K562 (cell line): Measurements from ENCODE around the gene CKM. TPM values are rescaled to one million over a fixed set of nuclear protein-coding genes. Genes with fewer than 3 reads are reported as not detected.

ENCODE experiments used
- ATAC-seq: fragments of 200-7000 bp; cut with Tn5 transposase; 3 replicates; pipeline ENCODE4 v1.9.1; 2020; ENCODE audit warnings: moderate library complexity
- BruUV-seq: library from RNA; stranded (reverse); fragments of 400-500 nt; replicated peaks from 2 replicates; lab custom pipeline; 2021; lab: Mats Ljungman, UMichigan
- CTCF ChIA-PET: fragments of 300-600 bp; formaldehyde crosslinking; extraction: SDS; loops from one replicate; lab custom pipeline; 2021; ENCODE audit warnings: low intra/inter-chr PET ratio; lab: Yijun Ruan, JAX
- POLR2A ChIA-PET: fragments of 300-600, 350-650 bp; sonication (Branson Sonifier 250); formaldehyde crosslinking; extraction: SDS; loops from one replicate; lab custom pipeline; 2021; ENCODE audit warnings: antibody characterized with exemption, inconsistent platforms; lab: Yijun Ruan, JAX
- DNase-seq, 4 experiments: peaks; one replicate each; pipeline versions ENCODE4 v3.0.0 to v3.0.0-alpha.2; 2011 to 2018; ENCODE audit warnings: low spot score in 3 of 4, mixed read lengths in 3 of 4; ENCODE audit errors: extremely low read depth in 1 of 4
- FAIRE-seq: peaks from 2 replicates; lab custom pipeline; 2011; peaks lifted over from hg19 to GRCh38; lab: Jason Lieb, UNC
- H2AFZ ChIP-seq: 2 replicates; pipeline ENCODE4 v1.6.0; 2011; ENCODE audit warnings: low read depth, low read length, control low read depth, inconsistent platforms
- H3K27ac ChIP-seq: fragments of 200-600 bp; 3 replicates; pipeline ENCODE4 v1.8.0; 2011; ENCODE audit warnings: low read depth, mild to moderate bottlenecking, control low read depth, inconsistent platforms, low read length, moderate library complexity, mixed read lengths; ENCODE audit errors: extremely low read depth
- H3K27me3 ChIP-seq, 2 experiments: fragments of 300-600 bp in 1 of 2; 2 replicates in 1 of 2; 3 replicates in 1 of 2; pipeline versions ENCODE4 v1.6.0 to v1.8.0; 2011; ENCODE audit warnings: inconsistent platforms in 2 of 2, low read length in 2 of 2, mild to moderate bottlenecking in 1 of 2, mixed read lengths in 1 of 2, moderate library complexity in 1 of 2; ENCODE audit not compliant: control insufficient read depth in 2 of 2, insufficient read depth in 2 of 2
- H3K36me3 ChIP-seq: fragments of 300-600 bp; 3 replicates; pipeline ENCODE4 v1.8.0; 2011; ENCODE audit warnings: mild to moderate bottlenecking, low read length, inconsistent platforms; ENCODE audit not compliant: control insufficient read depth, insufficient read depth
- H3K4me1 ChIP-seq, 2 experiments: fragments of 200-600 bp in 1 of 2; replicated peaks in 1 of 2; 2 replicates in 1 of 2; 3 replicates in 1 of 2; pipeline versions ENCODE4 v1.5.1 to v1.8.0; 2011; ENCODE audit warnings: inconsistent platforms in 2 of 2, low read length in 2 of 2, mild to moderate bottlenecking in 1 of 2, mixed read lengths in 1 of 2, moderate library complexity in 1 of 2; ENCODE audit not compliant: control insufficient read depth in 2 of 2, insufficient read depth in 2 of 2
- H3K4me2 ChIP-seq: 2 replicates; pipeline ENCODE4 v1.6.1; 2011; ENCODE audit warnings: low read length, control low read depth, inconsistent platforms, mixed read lengths; ENCODE audit not compliant: insufficient read depth
- H3K4me3 ChIP-seq: fragments of 200-600 bp; sonication (generic), shearing (Covaris generic); 2 replicates; pipeline ENCODE4 v1.5.1; 2016; ENCODE audit warnings: control low read depth, inconsistent platforms
- H3K79me2 ChIP-seq: fragments of 200-600 bp; 3 replicates; pipeline ENCODE4 v1.8.0; 2011; ENCODE audit warnings: low read length, inconsistent platforms; ENCODE audit not compliant: control insufficient read depth, insufficient read depth
- H3K9ac ChIP-seq, 2 experiments: 2 replicates each; pipeline versions ENCODE4 v1.6.0 to v1.6.1; 2011; ENCODE audit warnings: low read depth in 2 of 2, low read length in 2 of 2, control low read depth in 1 of 2, inconsistent platforms in 1 of 2, mild to moderate bottlenecking in 1 of 2, mixed read lengths in 1 of 2; ENCODE audit not compliant: insufficient read depth in 1 of 2
- H3K9me1 ChIP-seq: one replicate; pipeline ENCODE4 v1.6.0; 2011; ENCODE audit warnings: inconsistent platforms, mild to moderate bottlenecking, low read length, moderate library complexity; ENCODE audit not compliant: control insufficient read depth, insufficient read depth
- H3K9me3 ChIP-seq: replicated peaks from 2 replicates; pipeline ENCODE4 v1.5.1; 2011; ENCODE audit warnings: low read depth, low read length, inconsistent platforms; ENCODE audit not compliant: control insufficient read depth, insufficient read depth
- H4K20me1 ChIP-seq: replicated peaks from 2 replicates; pipeline ENCODE4 v1.6.1; 2011; ENCODE audit warnings: low read length, inconsistent platforms, mixed read lengths; ENCODE audit not compliant: control insufficient read depth, insufficient read depth
- HOXB6 ChIP-seq: fragments of 250-450 bp; sonication (Bioruptor Pico); IDR thresholded peaks from 2 replicates; pipeline ENCODE4 v1.5.1; 2022; ENCODE audit warnings: mild to moderate bottlenecking, borderline replicate concordance
- PHF8 ChIP-seq: fragments of 200-600 bp; sonication (generic); IDR thresholded peaks from 2 replicates; pipeline ENCODE4 v1.6.1; 2012; ENCODE audit warnings: mixed run types, mild to moderate bottlenecking, inconsistent platforms, low read length, moderate library complexity, borderline replicate concordance
- REST ChIP-seq, 2 experiments: fragments of 450-650 bp; formaldehyde crosslinking in 1 of 2; IDR thresholded peaks; 2 replicates each; pipeline versions ENCODE4 v1.4.0 to v1.6.1; 2014 to 2020; ENCODE audit warnings: mild to moderate bottlenecking in 2 of 2, borderline replicate concordance in 1 of 2, low read depth in 1 of 2
- WGBS: fragments of 100-300 bp; shearing (Covaris generic); methylation state at CpG from one replicate; pipeline ENCODE4 v1.1.6; 2016; ENCODE audit warnings: low coverage, mixed read lengths; ENCODE audit not compliant: insufficient coverage; ENCODE audit errors: missing lambda C conversion rate; 5-methylcytosine and 5-hydroxymethylcytosine counted together
- in situ Hi-C: fragments of 300-500 bp; cut with MboI; formaldehyde crosslinking; loops from 4 replicates; pipeline ENCODE4 v1.15.0; 2018; ENCODE audit warnings: inconsistent platforms, mixed read lengths
- intact Hi-C: fragments of 100-400 bp; cut with micrococcal nuclease; formaldehyde crosslinking; loops from 2 replicates; pipeline ENCODE4 v1.14.2; 2022
- polyA plus RNA-seq, 8 experiments: library from polyadenylated mRNA; depleted of rRNA in 4 of 8; stranded (reverse) in 5 of 8; unstranded in 3 of 8; fragments of >200 nt; fragmentation: Nextera tagmentation in 2 of 8; fragmentation: Illumina TruSeq in 1 of 8; extraction: Ambion mirVana in 2 of 8; extraction: Trizol in 1 of 8; gene quantifications; 2 replicates each; pipeline versions ENCODE4 v1.2.1 to v1.2.3, GENCODE V29; 2011 to 2014; ENCODE audit warnings: inconsistent platforms in 1 of 8, missing spikeins in 1 of 8
- total RNA-seq, 7 experiments: library from RNA; depleted of rRNA in 6 of 7; stranded (reverse); fragments of >200 nt in 6 of 7; fragmentation: Illumina TruSeq in 2 of 7; extraction: Trizol in 2 of 7; gene quantifications; 2 replicates each; pipeline versions ENCODE4 v1.2.1 to v1.2.3, GENCODE V29; 2011 to 2021; ENCODE audit warnings: low replicate concordance in 1 of 7

The CKM gene
- total and polyA plus RNA-seq, 9 of the 15 experiments (the other 6 are each of a cell fraction or from before 2014, with no cell fraction given) = 0.06 to 0.17 (median 0.09) TPM; not detected in 4

- CTCF ChIA-PET = no interaction called here
- intact Hi-C loops = no loop called here
- Histone ChIP-seq H3K9me1 (no peaks in the 10 kb centered on the region), H3K9ac (0 out of 4 replicates have a peak overlapping the region, but pooled peaks of 1 of the 2 experiments have one; percentile 10), H3K4me3 (no peak overlapping the region), H3K27me3 (no peaks in the 10 kb centered on the region), H3K9me3 (no peaks in the 10 kb centered on the region), H2AFZ (no peak overlapping the region), H3K4me1 (peaks cover 2 to 5% of the 10 kb centered on the region in 2 experiments; a peak in 3 of 5 replicates), H3K4me2 (no peak overlapping the region), H3K27ac (no peak overlapping the region), H4K20me1 (no peaks in the 10 kb centered on the region), H3K79me2 (no peaks in the 10 kb centered on the region), H3K36me3 (peaks cover 10% of the 10 kb centered on the region; the same call in 1 of the 3 replicates)
- DNase-seq (no peak), ATAC-seq (no peak), FAIRE-seq (no peak)
- POLR2A ChIA-PET = interaction anchor here (0.6 kb wide), 1 partner anchor 22 kb away, joined by 3 read pairs; no protein-coding TSS in a partner anchor
- TF ChIP-seq REST (IDR thresholded peaks at IDR 0.05; ENCODE audit: borderline replicate concordance) = peak; percentile 39; the same call in 1 of the 2 replicates
- TF ChIP-seq REST (CRISPR knock-in tag; IDR thresholded peaks at IDR 0.05; ENCODE audit: low read depth) = no peak
- no peak for TF ChIP-seq HOXB6 (CRISPR knock-in tag)
- no peak for TF ChIP-seq PHF8
- TF ChIP-seq, all 486 proteins: peak for 1
- in situ Hi-C loops = no loop called here
- 64% methylated on average over 12 of the region's 12 CpGs for WGBS
- BruUV-seq = no TSS peak
Measured at GRCh38 chr19:45294291-45295029, 28.2 kb downstream of the CKM start.
